Activated T-helper 2 cell treated with anti-CD3 and anti-CD28 coated beads, Interferon-gamma antibody, Interleukin-2, Interleukin-4, amounts not matched to agents 10 μg/mL and 5 μg/mL and 100 μg/mL, durations not matched to agents 14 hours and 24 hours and 36 hours (primary cell): ENCODE results near the gene ROBO1. TPM values are rescaled to one million over a fixed set of nuclear protein-coding genes. Genes with fewer than 3 reads are reported as not detected.

Source experiments
- DNase-seq: peaks from one replicate; pipeline ENCODE4 v3.0.0; 2021; ENCODE audit warnings: low spot score
- H3K27ac Mint-ChIP-seq: one replicate; pipeline ENCODE4 v1.8.0; 2021; ENCODE audit warnings: mixed read lengths
- H3K27me3 Mint-ChIP-seq: one replicate; pipeline ENCODE4 v1.8.0; 2021; ENCODE audit warnings: low read depth, mixed read lengths
- H3K36me3 Mint-ChIP-seq: one replicate; pipeline ENCODE4 v1.8.0; 2021; ENCODE audit warnings: low read depth, mixed read lengths
- H3K4me1 Mint-ChIP-seq: one replicate; pipeline ENCODE4 v1.8.0; 2021; ENCODE audit warnings: low read depth, mixed read lengths
- H3K4me3 Mint-ChIP-seq: one replicate; pipeline ENCODE4 v1.8.0; 2021; ENCODE audit warnings: low read depth, mild to moderate bottlenecking, moderate library complexity, mixed read lengths
- H3K9me3 Mint-ChIP-seq: one replicate; pipeline ENCODE4 v1.8.0; 2021; ENCODE audit warnings: mixed read lengths
- intact Hi-C: fragments of 100-400 bp; cut with micrococcal nuclease; formaldehyde crosslinking; loops from one replicate; pipeline ENCODE4 v1.15.1; 2023
- total RNA-seq: library from RNA; stranded (reverse); gene quantifications from 2 replicates; pipeline ENCODE4 v1.2.3, GENCODE V29; 2022

Gene ROBO1
- total RNA-seq, 1 donor from 2014 or later = not detected

DNA sequence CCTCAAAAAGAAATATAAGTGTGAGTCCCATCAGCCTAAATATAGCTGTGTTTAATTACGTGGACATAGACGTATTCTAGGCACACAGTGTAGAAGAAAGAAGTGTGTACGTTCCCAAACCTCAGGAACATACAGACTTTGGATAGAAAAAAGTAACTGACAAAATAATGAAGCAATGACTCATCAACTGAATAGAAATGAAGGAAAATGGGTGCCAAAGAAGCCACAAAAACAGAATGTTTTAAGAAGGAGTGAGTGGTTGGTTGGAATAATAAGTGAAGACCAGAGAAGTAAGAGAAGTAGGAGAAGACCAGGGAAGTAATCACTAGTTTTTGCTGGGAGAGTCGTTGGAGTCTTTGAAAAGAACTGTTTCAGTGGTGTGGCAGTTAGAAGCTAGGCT lies 518.1 kb downstream of the ROBO1 start:
- Mint-ChIP-seq H3K4me1 (no peaks in the 10 kb centered on the region), H3K9me3 (peaks cover 31% of the 10 kb centered on the region), H3K27ac (no peak overlapping the region), H3K36me3 (no peaks in the 10 kb centered on the region), H3K27me3 (no peaks in the 10 kb centered on the region), H3K4me3 (no peak overlapping the region)
- intact Hi-C loops = no loop called here
- DNase-seq = no peak

DNA sequence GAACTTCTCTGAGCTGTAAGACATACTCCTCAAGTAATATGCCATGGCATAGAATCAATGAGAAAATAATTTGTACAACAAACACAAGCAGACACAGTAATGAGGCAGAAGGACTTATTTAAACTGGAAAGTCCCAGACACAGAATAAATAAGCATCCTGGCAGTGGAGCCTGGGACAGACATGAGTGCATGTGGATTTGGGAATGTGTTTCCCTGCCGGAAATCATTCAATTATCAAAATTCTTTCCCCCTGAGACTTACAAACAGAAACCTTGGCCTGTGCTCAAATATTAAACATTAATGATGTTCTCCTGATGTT lies 520.1 kb downstream of the ROBO1 start:
- H3K4me1 Mint-ChIP-seq = no peaks in the 10 kb centered on the region
- H3K9me3 Mint-ChIP-seq = peaks cover 32% of the 10 kb centered on the region
- no peaks in the 10 kb centered on the region for H3K27me3 Mint-ChIP-seq
- intact Hi-C loops = no loop called here
- no peak overlapping the region for H3K4me3 Mint-ChIP-seq
- H3K36me3 Mint-ChIP-seq = no peaks in the 10 kb centered on the region
- no peak for DNase-seq
- no peak overlapping the region for H3K27ac Mint-ChIP-seq

DNA sequence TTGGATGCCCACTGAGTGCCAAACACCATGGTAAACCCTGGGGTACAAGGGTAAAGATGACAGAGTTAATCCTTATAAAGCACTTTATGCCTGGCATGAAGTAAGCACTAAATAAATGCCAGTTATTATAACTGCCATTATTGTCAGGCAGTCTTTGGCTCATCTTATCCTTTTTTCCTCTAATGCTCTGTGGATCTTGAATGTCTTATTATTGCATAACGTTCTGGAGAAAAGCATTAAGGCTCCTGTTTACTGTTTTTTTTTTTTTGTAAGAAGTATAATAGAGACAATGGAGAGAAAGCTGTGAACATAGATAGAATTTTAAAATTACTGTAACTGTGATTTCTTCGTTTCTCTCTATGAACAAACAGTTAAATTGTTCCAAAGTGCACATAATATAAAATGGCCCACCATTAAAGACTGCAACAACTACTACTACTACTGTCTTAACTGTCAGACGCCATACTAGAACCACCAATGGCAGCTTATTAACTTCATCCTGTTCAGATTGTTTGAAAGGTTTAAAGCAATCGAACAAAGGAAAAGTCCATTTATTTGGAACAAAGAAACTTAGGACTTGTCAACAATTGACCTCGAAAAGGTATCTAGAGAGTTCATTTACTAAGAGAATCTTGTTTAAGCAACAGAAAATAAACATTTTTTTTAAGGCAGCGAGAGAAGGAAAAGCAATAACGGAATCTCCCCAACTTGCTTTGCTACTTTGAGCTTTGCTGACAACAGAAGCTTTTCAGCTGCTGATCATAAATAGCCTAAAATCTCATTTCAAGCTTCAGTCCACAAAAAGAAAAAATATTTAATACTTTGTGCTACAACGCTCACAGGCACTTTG lies 520.7 kb downstream of the ROBO1 start:
- intact Hi-C loops = no loop called here
- no peak for DNase-seq
- Mint-ChIP-seq H3K4me1 (no peaks in the 10 kb centered on the region), H3K27ac (no peak overlapping the region), H3K27me3 (no peaks in the 10 kb centered on the region), H3K9me3 (peaks cover 27% of the 10 kb centered on the region), H3K36me3 (no peaks in the 10 kb centered on the region), H3K4me3 (no peak overlapping the region)

DNA sequence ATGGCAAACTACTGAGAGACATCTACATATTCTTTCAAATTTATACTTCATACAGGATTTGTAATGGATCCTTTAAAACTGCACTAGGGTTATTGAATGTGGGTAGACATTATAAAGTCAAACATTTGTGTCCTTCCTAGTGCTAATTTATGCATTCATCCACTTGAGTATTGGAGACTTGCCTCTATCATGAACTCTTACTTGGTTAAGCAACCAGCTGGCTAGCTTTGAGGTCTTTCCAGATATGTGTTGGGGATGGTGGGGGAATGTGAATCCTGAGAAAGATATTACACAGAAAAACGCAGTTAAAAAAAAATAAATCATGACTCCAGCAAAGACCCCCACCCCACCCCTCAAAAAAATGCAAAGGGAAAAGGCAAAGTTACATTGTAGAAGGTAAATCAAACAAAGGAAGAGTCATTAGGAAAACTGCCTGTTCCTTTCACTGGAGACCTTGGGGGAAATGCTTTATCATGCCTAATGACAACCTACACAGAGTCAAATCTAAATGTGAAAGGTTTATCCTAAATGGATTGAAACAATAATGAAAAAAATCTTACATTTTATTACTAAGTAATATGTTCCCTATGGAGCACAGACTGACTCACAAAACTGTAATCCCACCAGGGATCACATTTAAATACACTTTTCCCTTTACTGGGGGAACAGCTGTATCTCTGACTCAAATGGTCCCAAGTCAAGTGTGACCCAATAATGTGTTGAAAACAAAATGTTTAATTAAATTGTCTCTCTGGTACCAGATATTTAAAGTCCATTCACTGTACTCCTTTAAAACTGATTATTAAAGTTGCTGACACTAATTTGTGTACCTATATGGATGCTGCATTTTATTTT lies 522.3 kb downstream of the ROBO1 start:
- Mint-ChIP-seq H3K27me3 (no peaks in the 10 kb centered on the region), H3K9me3 (peaks cover 30% of the 10 kb centered on the region), H3K4me3 (no peak overlapping the region), H3K36me3 (no peaks in the 10 kb centered on the region), H3K4me1 (no peaks in the 10 kb centered on the region), H3K27ac (no peak overlapping the region)
- intact Hi-C loops = no loop called here
- DNase-seq = no peak

DNA sequence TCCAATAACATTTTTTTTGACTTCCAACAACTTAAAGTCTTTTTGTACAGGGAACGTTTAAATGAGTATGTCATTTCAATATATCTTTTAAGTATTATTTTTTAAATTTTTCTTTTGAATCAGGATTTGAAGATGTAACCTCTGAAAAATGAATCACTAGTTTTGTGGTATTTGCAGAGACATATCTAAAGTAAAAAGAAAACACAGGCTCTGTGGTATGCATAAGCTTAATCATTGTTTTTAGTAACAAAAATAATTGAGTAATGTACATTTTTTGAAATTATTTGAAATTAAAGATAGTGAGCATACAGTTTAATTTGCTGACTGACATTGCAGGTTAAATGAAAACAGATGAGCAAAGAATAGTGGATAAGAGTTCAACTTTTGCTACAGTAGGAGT lies 531.3 kb downstream of the ROBO1 start:
- Mint-ChIP-seq H3K9me3 (peaks cover 25% of the 10 kb centered on the region), H3K27me3 (no peaks in the 10 kb centered on the region), H3K4me3 (no peak overlapping the region), H3K27ac (no peak overlapping the region), H3K4me1 (no peaks in the 10 kb centered on the region), H3K36me3 (no peaks in the 10 kb centered on the region)
- intact Hi-C loops = no loop called here
- no peak for DNase-seq

DNA sequence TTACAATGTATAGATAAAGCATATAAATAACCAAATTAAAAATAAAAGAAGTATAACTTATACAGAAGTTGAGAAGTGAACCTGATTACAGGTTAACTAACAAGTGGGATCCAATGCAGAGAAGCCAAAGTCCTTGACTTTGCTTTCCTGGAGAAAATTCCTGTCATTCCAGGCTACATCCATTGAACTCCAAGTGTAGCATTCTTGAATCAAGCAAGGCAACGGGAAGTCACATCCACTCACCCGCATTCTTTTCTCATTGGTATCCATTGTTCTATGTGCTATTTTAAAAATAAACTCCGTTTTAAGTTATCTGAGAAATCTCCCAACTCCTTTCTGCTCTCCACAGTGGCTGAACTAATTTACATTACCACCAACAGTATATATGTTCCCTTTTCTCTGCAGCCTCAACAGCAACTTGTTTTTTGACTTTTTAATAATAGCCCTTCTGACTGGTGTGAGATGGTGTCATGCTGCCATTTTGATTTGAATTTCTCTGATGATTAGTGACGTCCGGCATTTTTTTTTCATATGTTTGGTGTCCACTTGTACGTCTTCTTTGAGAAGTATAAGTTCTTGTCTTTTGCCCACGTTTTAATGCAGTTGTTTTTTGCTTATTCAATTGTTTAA lies 534.3 kb downstream of the ROBO1 start:
- no peaks in the 10 kb centered on the region for H3K4me1 Mint-ChIP-seq
- H3K27me3 Mint-ChIP-seq = no peaks in the 10 kb centered on the region
- intact Hi-C loops = no loop called here
- H3K4me3 Mint-ChIP-seq = no peak overlapping the region
- H3K27ac Mint-ChIP-seq = no peak overlapping the region
- DNase-seq = no peak
- no peaks in the 10 kb centered on the region for H3K36me3 Mint-ChIP-seq
- peaks cover 33% of the 10 kb centered on the region for H3K9me3 Mint-ChIP-seq

DNA sequence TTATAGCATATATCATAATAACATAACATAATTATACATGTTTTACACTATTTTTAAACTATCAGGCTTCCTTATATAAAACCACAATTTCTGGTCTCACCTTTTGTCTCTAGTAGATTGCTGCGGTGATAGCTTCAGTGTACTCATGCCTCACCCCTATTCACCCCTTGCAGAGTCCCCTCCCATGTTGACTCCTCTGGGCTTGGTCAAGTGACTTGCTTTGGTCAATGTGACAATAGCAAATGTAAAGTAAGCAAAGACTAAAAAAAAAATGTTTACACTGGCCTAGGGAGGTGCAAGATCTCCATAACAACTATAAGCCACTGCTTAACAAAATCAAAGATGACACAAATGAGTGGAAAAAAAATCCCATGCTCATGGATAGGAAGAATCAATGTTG lies 537.5 kb downstream of the ROBO1 start:
- no peak overlapping the region for H3K4me3 Mint-ChIP-seq
- DNase-seq = no peak
- no peak overlapping the region for H3K27ac Mint-ChIP-seq
- H3K36me3 Mint-ChIP-seq = no peaks in the 10 kb centered on the region
- H3K27me3 Mint-ChIP-seq = no peaks in the 10 kb centered on the region
- intact Hi-C loops = no loop called here
- H3K4me1 Mint-ChIP-seq = no peaks in the 10 kb centered on the region
- H3K9me3 Mint-ChIP-seq = peaks cover 53% of the 10 kb centered on the region

DNA sequence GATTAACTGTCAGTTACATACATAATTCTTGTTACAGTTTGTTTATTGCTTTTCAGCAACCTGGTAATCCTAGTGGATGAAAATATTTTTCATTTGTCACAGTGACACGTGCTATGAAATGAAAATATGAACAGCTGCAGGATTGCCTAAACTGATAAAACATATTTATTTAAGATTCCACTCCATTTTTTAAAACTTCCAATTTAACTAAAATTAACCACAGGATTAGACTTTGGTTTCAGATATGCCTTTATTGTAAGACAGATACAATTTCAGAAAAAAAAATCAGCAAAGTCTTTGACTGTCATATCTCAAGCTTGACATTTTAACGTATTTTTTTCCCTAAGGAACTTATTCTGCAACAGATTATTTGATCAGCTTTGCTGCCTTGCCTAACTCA lies 550.7 kb downstream of the ROBO1 start:
- no peak for DNase-seq
- Mint-ChIP-seq H3K4me1 (no peaks in the 10 kb centered on the region), H3K27me3 (no peaks in the 10 kb centered on the region), H3K4me3 (no peak overlapping the region), H3K9me3 (peaks cover 9% of the 10 kb centered on the region), H3K36me3 (no peaks in the 10 kb centered on the region), H3K27ac (no peak overlapping the region)
- intact Hi-C loops = no loop called here

DNA sequence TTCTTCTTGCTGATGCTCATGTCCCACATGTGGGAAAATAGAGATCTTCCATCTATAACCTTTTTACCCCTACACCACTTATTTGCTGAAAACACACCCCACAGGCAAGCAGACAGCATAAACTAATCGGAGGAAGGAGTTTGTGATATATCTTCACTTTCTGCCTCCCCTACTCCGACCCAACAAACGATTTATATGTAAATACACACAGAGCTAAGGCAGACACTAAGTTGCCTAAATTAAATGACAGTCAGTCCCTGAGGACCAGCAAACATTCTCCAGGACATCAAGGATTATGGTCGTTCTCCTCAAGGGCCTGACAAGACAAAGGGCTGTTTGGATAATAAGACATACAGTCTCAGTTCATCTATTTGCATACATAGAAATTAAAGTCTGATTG lies 552.5 kb downstream of the ROBO1 start:
- intact Hi-C loops = no loop called here
- no peaks in the 10 kb centered on the region for H3K4me1 Mint-ChIP-seq
- H3K36me3 Mint-ChIP-seq = no peaks in the 10 kb centered on the region
- H3K27ac Mint-ChIP-seq = no peak overlapping the region
- no peak for DNase-seq
- no peak overlapping the region for H3K4me3 Mint-ChIP-seq
- H3K27me3 Mint-ChIP-seq = no peaks in the 10 kb centered on the region
- peaks cover 5% of the 10 kb centered on the region for H3K9me3 Mint-ChIP-seq

DNA sequence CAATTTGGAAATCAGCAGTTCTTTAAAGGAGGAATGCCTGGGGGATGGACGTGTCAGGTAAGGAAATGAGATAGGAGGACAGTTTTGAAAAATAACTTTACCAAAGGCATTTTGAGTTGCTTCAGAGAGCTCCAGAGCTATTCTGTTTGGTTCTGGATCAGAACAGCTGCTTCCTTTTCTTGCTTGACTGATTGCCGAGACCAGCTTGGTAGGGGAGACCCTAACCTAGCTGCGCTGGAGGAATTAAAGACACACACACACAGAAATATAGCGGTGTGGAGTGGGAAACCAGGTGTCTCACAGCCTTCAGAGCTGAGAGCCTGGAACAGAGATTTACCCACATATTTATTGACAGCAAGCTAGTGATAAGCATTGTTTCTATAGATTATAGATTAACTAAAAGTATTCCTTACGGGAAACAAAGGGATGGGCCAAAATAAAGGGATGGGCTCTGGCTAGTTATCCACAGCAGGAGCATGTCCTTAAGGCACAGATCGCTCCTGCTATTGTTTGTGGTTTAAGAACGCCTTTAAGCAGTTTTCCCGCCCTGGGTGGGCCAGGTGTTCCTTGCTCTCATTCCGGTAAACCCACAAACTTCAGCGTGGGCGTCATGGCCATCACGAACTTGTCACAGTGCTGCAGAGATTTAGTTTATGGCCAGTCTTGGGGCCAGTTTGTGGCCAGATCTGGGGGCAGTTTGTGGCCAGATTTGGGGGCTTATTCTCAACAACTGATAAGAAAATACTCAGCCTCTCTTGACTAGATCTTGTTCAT lies 556.0 kb downstream of the ROBO1 start:
- intact Hi-C loops = no loop called here
- H3K9me3 Mint-ChIP-seq = peaks cover 18% of the 10 kb centered on the region

DNA sequence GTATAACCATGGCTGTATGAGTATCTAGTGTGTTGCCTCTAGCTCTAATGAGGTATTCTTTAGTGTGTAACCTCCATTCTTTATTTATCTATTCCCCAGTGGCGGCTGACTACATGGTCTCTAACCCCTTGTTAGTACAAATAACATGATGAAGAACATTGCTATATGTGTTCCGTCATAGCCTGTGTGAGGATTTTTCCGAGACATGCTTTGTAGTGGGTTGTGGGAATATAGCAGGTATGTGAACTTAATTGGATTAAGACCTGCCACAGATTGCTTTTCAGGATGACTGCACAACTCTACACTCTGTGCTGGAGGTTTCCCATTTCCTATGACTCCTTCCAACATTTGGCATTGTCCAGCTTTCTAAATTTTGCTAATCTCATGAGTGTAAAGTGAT lies 563.4 kb downstream of the ROBO1 start:
- intact Hi-C loops = no loop called here
- DNase-seq = no peak
- no peak overlapping the region for H3K4me3 Mint-ChIP-seq
- no peak overlapping the region for H3K27ac Mint-ChIP-seq
- peaks cover 25% of the 10 kb centered on the region for H3K9me3 Mint-ChIP-seq
- H3K27me3 Mint-ChIP-seq = no peaks in the 10 kb centered on the region
- H3K36me3 Mint-ChIP-seq = no peaks in the 10 kb centered on the region
- H3K4me1 Mint-ChIP-seq = no peaks in the 10 kb centered on the region

More for the DNA sequence above, 556.0 kb downstream of the ROBO1 start:
- H3K27me3 Mint-ChIP-seq = no peaks in the 10 kb centered on the region
- H3K27ac Mint-ChIP-seq = no peak overlapping the region
- H3K36me3 Mint-ChIP-seq = no peaks in the 10 kb centered on the region
- H3K4me1 Mint-ChIP-seq = no peaks in the 10 kb centered on the region
- H3K4me3 Mint-ChIP-seq = no peak overlapping the region
- no peak for DNase-seq

DNA sequence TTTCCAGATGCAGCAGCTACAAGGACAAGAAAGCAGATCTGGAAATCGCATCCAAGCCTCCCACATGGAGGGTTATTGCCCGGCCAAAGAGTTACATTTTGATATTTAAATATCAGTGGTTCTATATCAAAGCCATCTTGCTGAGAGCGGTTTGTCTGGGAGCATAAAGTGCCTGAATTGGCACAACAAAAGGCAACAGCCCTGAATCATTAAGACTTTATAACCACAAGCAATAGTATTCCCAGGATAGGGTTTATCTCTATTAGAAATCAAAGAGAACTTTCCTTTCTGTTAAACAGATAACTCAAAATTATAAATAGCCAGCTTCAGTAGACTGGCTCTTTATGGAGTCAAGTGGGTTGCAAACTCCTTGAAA lies 564.7 kb downstream of the ROBO1 start:
- no peak overlapping the region for H3K4me3 Mint-ChIP-seq
- peaks cover 26% of the 10 kb centered on the region for H3K9me3 Mint-ChIP-seq
- intact Hi-C loops = no loop called here
- no peaks in the 10 kb centered on the region for H3K4me1 Mint-ChIP-seq
- DNase-seq = no peak
- H3K36me3 Mint-ChIP-seq = no peaks in the 10 kb centered on the region
- no peak overlapping the region for H3K27ac Mint-ChIP-seq
- no peaks in the 10 kb centered on the region for H3K27me3 Mint-ChIP-seq
